Middle frontal gyrus (tissue), 1 donor: ENCODE data around the gene PRMT5.

Source experiments
- DNase-seq: peaks from one replicate; pipeline ENCODE4 v3.0.0-alpha.2; 2015; ENCODE audit warnings: low spot score; ENCODE audit errors: extremely low spot score

PRMT5 gene

GRCh38 chr14:22897357-22897756, 31.8 kb downstream of the PRMT5 start:
- DNase-seq = no peak

GRCh38 chr14:22896760-22897159, 32.4 kb downstream of the PRMT5 start:
- DNase-seq = no peak

GRCh38 chr14:22896356-22896755, 32.8 kb downstream of the PRMT5 start:
- DNase-seq = no peak

GRCh38 chr14:22895402-22895801, 33.8 kb downstream of the PRMT5 start:
- DNase-seq = no peak

GRCh38 chr14:22893706-22894105, 35.5 kb downstream of the PRMT5 start:
- no peak for DNase-seq

- no peak for DNase-seq
These were observed 36.7 kb downstream of the PRMT5 start for GRCh38 chr14:22892488-22892887.

- DNase-seq = no peak
These were observed 38.8 kb downstream of the PRMT5 start for GRCh38 chr14:22890416-22890815.

- DNase-seq = no peak
These were observed 40.5 kb downstream of the PRMT5 start for GRCh38 chr14:22888662-22889061.

- DNase-seq = no peak
These were observed 41.2 kb downstream of the PRMT5 start for GRCh38 chr14:22887990-22888378.

- no peak for DNase-seq
These were observed 41.8 kb downstream of the PRMT5 start for GRCh38 chr14:22887260-22887989.

GRCh38 chr14:22886500-22887259, 42.5 kb downstream of the PRMT5 start:
- DNase-seq = no peak

- DNase-seq = no peak
These were observed 43.2 kb downstream of the PRMT5 start for GRCh38 chr14:22885975-22886374.

GRCh38 chr14:22884738-22885523, 44.2 kb downstream of the PRMT5 start:
- no peak for DNase-seq

- DNase-seq = no peak
These were observed 45.0 kb downstream of the PRMT5 start for GRCh38 chr14:22884076-22884737.

GRCh38 chr14:22883173-22883976, 45.8 kb downstream of the PRMT5 start, which contains the start of gene REM2:
Gene REM2, plus strand, starts transcription at chr14:22883222. Its CDS starts 66 bp downstream, at chr14:22883288.
- DNase-seq = no peak

- DNase-seq = no peak
These were observed 46.5 kb downstream of the PRMT5 start for GRCh38 chr14:22882529-22883172.

GRCh38 chr14:22882064-22882463, 47.1 kb downstream of the PRMT5 start:
- no peak for DNase-seq

- DNase-seq = no peak
These were observed 50.6 kb downstream of the PRMT5 start for GRCh38 chr14:22878271-22879246.

- DNase-seq = no peak
These were observed 52.1 kb downstream of the PRMT5 start for GRCh38 chr14:22877000-22877501.
